H1 (cell line): ENCODE measurements around the gene EXTL1. TPM values are rescaled to one million over a fixed set of nuclear protein-coding genes. Genes with fewer than 3 reads are reported as not detected.

Experiments used
- CTCF ChIA-PET: fragments of 300-600 bp; sonication (Branson Sonifier 250); formaldehyde crosslinking; loops from one replicate; lab custom pipeline; 2021; ENCODE audit not compliant: partially characterized antibody; lab: Charles Lee
- POLR2A ChIA-PET: fragments of 300-600 bp; sonication (Branson Sonifier 250); formaldehyde crosslinking; loops from one replicate; lab custom pipeline; 2021; ENCODE audit warnings: inconsistent platforms; ENCODE audit not compliant: partially characterized antibody; lab: Charles Lee
- DNase-seq, 2 experiments: peaks; one replicate each; pipeline versions ENCODE4 v3.0.0 to v3.0.0-alpha.2; 2010 to 2022; ENCODE audit warnings: low spot score in 2 of 2, low read depth in 1 of 2, mixed read lengths in 1 of 2
- FAIRE-seq: peaks from 2 replicates; lab custom pipeline; 2011; peaks lifted over from hg19 to GRCh38; lab: Jason Lieb, UNC
- H2AFZ ChIP-seq: 2 replicates; pipeline ENCODE4 v1.8.1; 2012; ENCODE audit warnings: low read length, inconsistent platforms
- H2AK5ac ChIP-seq: 2 replicates; pipeline ENCODE4 v1.6.1; 2013; ENCODE audit warnings: low read depth, low read length
- H2BK120ac ChIP-seq: replicated peaks from 2 replicates; pipeline ENCODE3; 2013; ENCODE audit warnings: low read depth, low read length, inconsistent platforms
- H2BK12ac ChIP-seq: 2 replicates; pipeline ENCODE4 v1.6.1; 2013; ENCODE audit warnings: low read depth, low read length
- H2BK15ac ChIP-seq: 2 replicates; pipeline ENCODE4 v1.6.1; 2013; ENCODE audit warnings: low read length
- H2BK20ac ChIP-seq: 2 replicates; pipeline ENCODE4 v1.6.1; 2013; ENCODE audit warnings: low read length
- H2BK5ac ChIP-seq: 2 replicates; pipeline ENCODE4 v1.6.1; 2013; ENCODE audit warnings: low read depth, low read length
- H3K14ac ChIP-seq: 2 replicates; pipeline ENCODE4 v1.6.1; 2013; ENCODE audit warnings: inconsistent platforms; ENCODE audit not compliant: insufficient read length
- H3K18ac ChIP-seq: 2 replicates; pipeline ENCODE4 v1.6.1; 2013; ENCODE audit warnings: low read length; ENCODE audit errors: extremely low read depth
- H3K23ac ChIP-seq: 2 replicates; pipeline ENCODE4 v1.6.1; 2013; ENCODE audit warnings: inconsistent platforms; ENCODE audit not compliant: insufficient read length
- H3K23me2 ChIP-seq: 2 replicates; pipeline ENCODE4 v1.6.1; 2013; ENCODE audit warnings: low read depth, low read length
- H3K27ac ChIP-seq: 2 replicates; pipeline ENCODE4 v1.6.1; 2011; ENCODE audit warnings: low read depth, low read length, inconsistent platforms
- H3K27me3 ChIP-seq, 4 experiments: replicated peaks in 1 of 4; 1 replicate in 1 of 4; 2 replicates in 3 of 4; pipeline versions ENCODE4 v1.6.1 to v1.8.1; 2011 to 2013; ENCODE audit warnings: low read length in 3 of 4, mild to moderate bottlenecking in 3 of 4, inconsistent platforms in 2 of 4, mixed read lengths in 2 of 4, moderate library complexity in 1 of 4; ENCODE audit not compliant: control insufficient read depth in 3 of 4, insufficient read depth in 3 of 4; ENCODE audit errors: extremely low read depth in 1 of 4
- H3K36me3 ChIP-seq, 4 experiments: 2 replicates each; pipeline versions ENCODE4 v1.6.1 to v1.8.1; 2011 to 2013; ENCODE audit warnings: mild to moderate bottlenecking in 4 of 4, low read length in 3 of 4, moderate library complexity in 2 of 4, control low read depth in 1 of 4, inconsistent platforms in 1 of 4; ENCODE audit not compliant: insufficient read depth in 4 of 4, control insufficient read depth in 2 of 4
- H3K4ac ChIP-seq: replicated peaks from 2 replicates; pipeline ENCODE3; 2013; ENCODE audit warnings: low read length, low read depth, mixed read lengths, inconsistent platforms; ENCODE audit not compliant: insufficient read length
- H3K4me1 ChIP-seq, 4 experiments: replicated peaks in 1 of 4; 1 replicate in 1 of 4; 2 replicates in 3 of 4; pipeline versions ENCODE4 v1.6.1 to v1.8.1; 2011 to 2013; ENCODE audit warnings: low read length in 3 of 4, inconsistent platforms in 2 of 4, mixed read lengths in 1 of 4; ENCODE audit not compliant: insufficient read depth in 4 of 4, control insufficient read depth in 3 of 4
- H3K4me2 ChIP-seq, 2 experiments: 2 replicates each; pipeline versions ENCODE4 v1.6.1 to v1.8.1; 2011 to 2013; ENCODE audit warnings: low read depth in 2 of 2, low read length in 2 of 2, control low read depth in 1 of 2, inconsistent platforms in 1 of 2, mild to moderate bottlenecking in 1 of 2; ENCODE audit not compliant: insufficient read depth in 1 of 2
- H3K4me3 ChIP-seq, 4 experiments: fragments of 200-600, 300-600 bp in 1 of 4; sonication (generic), shearing (Covaris generic), sonication (Bioruptor Twin) in 1 of 4; 2 replicates each; pipeline versions ENCODE4 v1.5.1 to v1.8.1; 2011 to 2016; ENCODE audit warnings: low read length in 4 of 4, low read depth in 3 of 4, control low read depth in 2 of 4, inconsistent platforms in 2 of 4, mild to moderate bottlenecking in 2 of 4, mixed read lengths in 1 of 4, moderate library complexity in 1 of 4; ENCODE audit not compliant: insufficient read depth in 2 of 4; ENCODE audit errors: extremely low read depth in 1 of 4
- H3K56ac ChIP-seq: replicated peaks from 2 replicates; pipeline ENCODE3; 2013; ENCODE audit warnings: low read depth, mild to moderate bottlenecking, mixed read lengths, low read length, inconsistent platforms; ENCODE audit not compliant: insufficient read length
- H3K79me1 ChIP-seq: 2 replicates; pipeline ENCODE4 v1.6.1; 2013; ENCODE audit warnings: low read depth, low read length, control low read depth
- H3K79me2 ChIP-seq, 2 experiments: 2 replicates each; pipeline versions ENCODE4 v1.6.1 to v1.8.1; 2012 to 2013; ENCODE audit warnings: low read length in 2 of 2, mild to moderate bottlenecking in 2 of 2, inconsistent platforms in 1 of 2; ENCODE audit not compliant: insufficient read depth in 2 of 2, control insufficient read depth in 1 of 2
- H3K9ac ChIP-seq, 4 experiments: replicated peaks in 1 of 4; 1 replicate in 1 of 4; 2 replicates in 3 of 4; pipeline versions ENCODE4 v1.6.1 to v1.8.1; 2011 to 2013; ENCODE audit warnings: low read depth in 3 of 4, low read length in 3 of 4, control low read depth in 2 of 4, mild to moderate bottlenecking in 2 of 4, moderate library complexity in 2 of 4, inconsistent platforms in 1 of 4; ENCODE audit errors: extremely low read depth in 1 of 4
- H3K9me3 ChIP-seq, 2 experiments: 2 replicates each; pipeline versions ENCODE4 v1.6.1 to v1.8.1; 2012 to 2013; ENCODE audit warnings: mild to moderate bottlenecking in 2 of 2, moderate library complexity in 2 of 2, control low read depth in 1 of 2, inconsistent platforms in 1 of 2, low read depth in 1 of 2, low read length in 1 of 2, mixed read lengths in 1 of 2; ENCODE audit not compliant: insufficient read depth in 2 of 2
- H4K20me1 ChIP-seq, 2 experiments: replicated peaks in 1 of 2; 2 replicates each; pipeline versions ENCODE3 to v1.8.1; 2011 to 2013; ENCODE audit warnings: inconsistent platforms in 2 of 2, low read length in 2 of 2, mild to moderate bottlenecking in 1 of 2; ENCODE audit not compliant: insufficient read depth in 2 of 2, control insufficient read depth in 1 of 2
- H4K5ac ChIP-seq: 2 replicates; pipeline ENCODE4 v1.6.1; 2013; ENCODE audit warnings: low read length, low read depth, mixed read lengths, inconsistent platforms; ENCODE audit not compliant: insufficient read length
- H4K8ac ChIP-seq: 2 replicates; pipeline ENCODE4 v1.8.0; 2013; ENCODE audit warnings: mild to moderate bottlenecking, moderate library complexity, low read length, inconsistent platforms; ENCODE audit not compliant: insufficient read depth; ENCODE audit errors: extremely low read depth
- H4K91ac ChIP-seq: replicated peaks from 2 replicates; pipeline ENCODE3; 2013; ENCODE audit warnings: low read length, mixed read lengths, inconsistent platforms; ENCODE audit not compliant: insufficient read length
- CHD1 ChIP-seq: IDR thresholded peaks from 2 replicates; pipeline ENCODE4 v1.6.1; 2012; ENCODE audit warnings: low read depth, low read length, improper control_type of control experiment
- HDAC6 ChIP-seq: IDR thresholded peaks from one replicate; pipeline ENCODE4 v1.7.1; 2012; ENCODE audit warnings: low read depth, mild to moderate bottlenecking, inconsistent platforms, low read length, moderate library complexity
- SP2 ChIP-seq: IDR thresholded peaks from 2 replicates; pipeline ENCODE4 v1.6.1; 2012; ENCODE audit warnings: mild to moderate bottlenecking, low read length, inconsistent platforms
- WGBS, 2 experiments: shearing (Covaris generic) in 1 of 2; methylation state at CpG; one replicate each; pipeline versions ENCODE4 v1.1.6 to v1.1.7; 2013 to 2015; ENCODE audit warnings: low lambda C conversion rate in 2 of 2, mixed read lengths in 2 of 2, inconsistent platforms in 1 of 2, low coverage in 1 of 2, missing lambda C conversion rate in 1 of 2; ENCODE audit not compliant: insufficient replicate concordance in 2 of 2, insufficient coverage in 1 of 2, insufficient read length in 1 of 2; ENCODE audit errors: extremely low coverage in 1 of 2, missing lambda C conversion rate in 1 of 2; 5-methylcytosine and 5-hydroxymethylcytosine counted together
- polyA plus RNA-seq, 7 experiments: library from polyadenylated mRNA; depleted of rRNA in 3 of 7; stranded (reverse) in 5 of 7; unstranded in 2 of 7; fragments of >200 nt in 5 of 7; fragments of 200-250 nt in 2 of 7; gene quantifications; 1 replicate in 5 of 7; 2 replicates in 1 of 7; 4 replicates in 1 of 7; pipeline versions ENCODE4 v1.2.1 to v1.2.3, GENCODE V29; 2011 to 2013; ENCODE audit warnings: missing spikeins in 2 of 7, mixed read lengths in 2 of 7
- total RNA-seq: library from RNA; stranded (reverse); fragmentation: NEBNext Ultra II Directional; extraction: Animal tissue kit (Norgen Biotek cat#: 25700); gene quantifications from 2 replicates; pipeline ENCODE4 v1.2.1, GENCODE V29; 2021

EXTL1 gene
- total and polyA plus RNA-seq, 2 of the 8 experiments (the other 6 are each of a cell fraction or from before 2014, with no cell fraction given): 0.89 to 1.2 TPM

DNA sequence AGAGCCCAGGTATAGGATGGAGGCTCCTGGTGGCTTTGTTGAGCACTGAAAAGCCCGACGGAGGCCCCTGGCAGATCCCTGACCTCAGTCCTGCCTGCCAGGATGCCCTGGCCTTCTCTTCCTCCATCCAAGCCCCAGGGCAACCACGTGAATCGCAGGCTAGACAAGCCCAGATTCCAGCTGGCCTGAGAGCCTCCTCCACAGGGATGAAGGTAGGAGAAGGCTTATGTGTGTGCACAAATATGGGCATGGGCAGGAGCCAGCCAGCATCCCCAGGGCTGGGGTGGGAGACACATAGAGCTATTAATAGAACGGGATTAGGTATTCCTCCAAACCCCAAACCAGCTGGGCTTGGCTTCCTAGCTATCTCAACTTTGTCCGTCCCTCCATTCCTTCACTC lies 4.0 kb upstream of the EXTL1 start:
- H4K91ac ChIP-seq: no peak overlapping the region
- H3K27me3 ChIP-seq: no peaks in the 10 kb centered on the region
- H3K4me3 ChIP-seq: no peak overlapping the region
- H3K4me2 ChIP-seq: no peak overlapping the region
- peak overlapping the region; percentile 31; the same call in 1 of the 2 replicates for H4K8ac ChIP-seq
- H3K9ac ChIP-seq: no peak overlapping the region
- H3K9me3 ChIP-seq: no peaks in the 10 kb centered on the region
- no peak overlapping the region for H3K56ac ChIP-seq
- DNase-seq (no peak), FAIRE-seq (no peak)
- no peak overlapping the region for H3K18ac ChIP-seq
- H2BK20ac ChIP-seq: no peak overlapping the region
- H2BK5ac ChIP-seq: no peak overlapping the region
- H3K36me3 ChIP-seq: no peaks in the 10 kb centered on the region
- whole genome bisulfite sequencing, 2 experiments: 77% methylated on average over 6 of the region's 6 CpGs; no CpG with 5 or more reads in 1 of the 2 experiments
- H2BK15ac ChIP-seq: no peak overlapping the region
- peaks cover 3% of the 10 kb centered on the region; the same call in 1 of the 2 replicates for H3K23me2 ChIP-seq
- ChIA-PET CTCF (interaction anchor here (0.6 to 3.0 kb wide), 9 partner anchors 8 to 440 kb away, joined by 3 to 17 read pairs (median 4); no protein-coding TSS in a partner anchor), POLR2A (interaction anchor here (0.6 to 1.7 kb wide), 4 partner anchors 18 to 142 kb away, joined by 3 to 5 read pairs (median 3); partner anchors contain the start of gene PAQR7)
- no peak overlapping the region for H2BK12ac ChIP-seq
- no peak overlapping the region for H2AFZ ChIP-seq
- H4K20me1 ChIP-seq: no peaks in the 10 kb centered on the region
- no peak overlapping the region for H3K23ac ChIP-seq
- no peak overlapping the region for H3K14ac ChIP-seq
- H4K5ac ChIP-seq: no peak overlapping the region
- H3K4me1 ChIP-seq: peaks cover 0 to 19% (median 12%) of the 10 kb centered on the region in 4 experiments; a peak in 6 of 7 replicates
- H2BK120ac ChIP-seq: no peak overlapping the region
- no peak overlapping the region for H3K4ac ChIP-seq
- TF ChIP-seq CHD1 (no peak), HDAC6 (no peak), SP2 (no peak)
- H2AK5ac ChIP-seq: no peak overlapping the region
- H3K79me1 ChIP-seq: no peaks in the 10 kb centered on the region
- no peaks in the 10 kb centered on the region for H3K79me2 ChIP-seq
- H3K27ac ChIP-seq: no peak overlapping the region
